OCI-LY1 (cell line): ENCODE data around the gene VAMP7.

Experiments used
- EZH2 ChIP-seq: fragments of 200-600 bp; sonication (generic), shearing (Covaris generic); IDR thresholded peaks from 2 replicates; pipeline ENCODE4 v1.8.0; 2017; ENCODE audit warnings: borderline replicate concordance, mixed run types, mild to moderate bottlenecking, antibody characterized with exemption, low read length, moderate library complexity, mixed read lengths
- TF ChIP-seq, protein P1 (sequence below): fragments of 200-600 bp; sonication (generic), shearing (Covaris generic); IDR thresholded peaks from 2 replicates; pipeline ENCODE4 v1.5.1; 2017; ENCODE audit warnings: mild to moderate bottlenecking, antibody characterized with exemption, low read length, moderate library complexity, mixed read lengths

DNA sequence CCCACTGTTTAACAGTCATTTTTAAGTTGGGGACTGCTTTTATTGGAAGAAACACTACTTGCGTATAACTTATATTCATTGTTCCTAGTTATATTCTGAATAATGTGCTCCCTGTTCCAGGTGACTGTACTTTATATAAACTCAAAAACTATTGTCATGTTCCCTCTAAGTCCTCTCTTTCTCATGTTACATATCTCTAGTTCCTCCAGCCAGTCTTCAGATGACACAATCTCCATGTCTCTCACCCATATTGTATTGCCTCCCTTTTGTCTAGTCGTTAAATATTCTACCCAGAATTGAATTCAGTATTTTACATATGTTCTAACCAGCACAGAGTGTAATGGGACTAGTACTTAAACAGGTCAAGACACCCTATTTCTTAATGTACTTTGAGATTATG, 5.3 kb downstream of the VAMP7 start:
- TF ChIP-seq, protein P1, sequence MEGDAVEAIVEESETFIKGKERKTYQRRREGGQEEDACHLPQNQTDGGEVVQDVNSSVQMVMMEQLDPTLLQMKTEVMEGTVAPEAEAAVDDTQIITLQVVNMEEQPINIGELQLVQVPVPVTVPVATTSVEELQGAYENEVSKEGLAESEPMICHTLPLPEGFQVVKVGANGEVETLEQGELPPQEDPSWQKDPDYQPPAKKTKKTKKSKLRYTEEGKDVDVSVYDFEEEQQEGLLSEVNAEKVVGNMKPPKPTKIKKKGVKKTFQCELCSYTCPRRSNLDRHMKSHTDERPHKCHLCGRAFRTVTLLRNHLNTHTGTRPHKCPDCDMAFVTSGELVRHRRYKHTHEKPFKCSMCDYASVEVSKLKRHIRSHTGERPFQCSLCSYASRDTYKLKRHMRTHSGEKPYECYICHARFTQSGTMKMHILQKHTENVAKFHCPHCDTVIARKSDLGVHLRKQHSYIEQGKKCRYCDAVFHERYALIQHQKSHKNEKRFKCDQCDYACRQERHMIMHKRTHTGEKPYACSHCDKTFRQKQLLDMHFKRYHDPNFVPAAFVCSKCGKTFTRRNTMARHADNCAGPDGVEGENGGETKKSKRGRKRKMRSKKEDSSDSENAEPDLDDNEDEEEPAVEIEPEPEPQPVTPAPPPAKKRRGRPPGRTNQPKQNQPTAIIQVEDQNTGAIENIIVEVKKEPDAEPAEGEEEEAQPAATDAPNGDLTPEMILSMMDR = no peak
- TF ChIP-seq EZH2 = no peak
